ENCODE measurements around the gene ROR2.

DNA sequence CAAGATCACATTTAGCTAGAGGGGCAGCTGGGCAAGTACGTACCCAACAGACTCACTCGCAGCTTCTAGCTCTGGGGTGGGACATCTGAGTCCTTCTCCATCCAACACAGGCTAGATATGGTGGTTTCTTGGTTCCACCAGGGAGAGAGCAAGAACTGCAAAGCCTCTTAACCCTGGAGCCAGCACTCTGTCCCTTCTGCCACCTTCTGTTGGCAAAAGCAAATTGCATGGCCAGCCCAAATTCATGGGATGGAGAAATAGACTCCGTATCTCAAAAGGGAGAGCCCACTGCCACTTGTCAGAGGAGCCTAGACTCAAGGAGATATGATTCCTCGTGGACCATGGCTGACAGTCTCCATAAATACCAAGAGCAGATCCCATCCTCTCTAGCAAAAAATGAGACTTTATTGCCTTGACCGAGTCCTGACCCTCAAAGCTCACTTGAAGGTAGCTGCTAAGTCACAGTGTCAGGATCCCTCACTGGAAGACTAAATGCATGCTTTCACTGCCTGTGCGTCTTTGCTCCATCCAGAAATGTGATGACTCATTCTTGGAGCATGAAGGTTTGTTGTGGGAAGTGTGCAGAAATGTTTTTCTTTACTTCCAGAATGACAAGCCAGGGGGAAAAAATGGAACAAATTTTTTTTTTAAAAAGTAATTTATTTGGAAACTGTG lies 28.8 kb upstream of the ROR2 start:
- TF ChIP-seq EZH2phosphoT487 (IDR thresholded peaks at IDR 0.05; ENCODE audit: borderline replicate concordance, low read length), result no peak
- TF ChIP-seq, protein P1, sequence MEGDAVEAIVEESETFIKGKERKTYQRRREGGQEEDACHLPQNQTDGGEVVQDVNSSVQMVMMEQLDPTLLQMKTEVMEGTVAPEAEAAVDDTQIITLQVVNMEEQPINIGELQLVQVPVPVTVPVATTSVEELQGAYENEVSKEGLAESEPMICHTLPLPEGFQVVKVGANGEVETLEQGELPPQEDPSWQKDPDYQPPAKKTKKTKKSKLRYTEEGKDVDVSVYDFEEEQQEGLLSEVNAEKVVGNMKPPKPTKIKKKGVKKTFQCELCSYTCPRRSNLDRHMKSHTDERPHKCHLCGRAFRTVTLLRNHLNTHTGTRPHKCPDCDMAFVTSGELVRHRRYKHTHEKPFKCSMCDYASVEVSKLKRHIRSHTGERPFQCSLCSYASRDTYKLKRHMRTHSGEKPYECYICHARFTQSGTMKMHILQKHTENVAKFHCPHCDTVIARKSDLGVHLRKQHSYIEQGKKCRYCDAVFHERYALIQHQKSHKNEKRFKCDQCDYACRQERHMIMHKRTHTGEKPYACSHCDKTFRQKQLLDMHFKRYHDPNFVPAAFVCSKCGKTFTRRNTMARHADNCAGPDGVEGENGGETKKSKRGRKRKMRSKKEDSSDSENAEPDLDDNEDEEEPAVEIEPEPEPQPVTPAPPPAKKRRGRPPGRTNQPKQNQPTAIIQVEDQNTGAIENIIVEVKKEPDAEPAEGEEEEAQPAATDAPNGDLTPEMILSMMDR (conservative IDR thresholded peaks at IDR 0.05; ENCODE audit: low read depth, low read length), result no peak; the same call in 1 of the 2 replicates

Measured in PC-3 (cell line).